H1 (cell line): ENCODE data around the gene APH1A. TPM values are rescaled to one million over a fixed set of nuclear protein-coding genes. Genes with fewer than 3 reads are reported as not detected.
A peak's percentile ranks its signal among the peaks of the same experiment; 100 is the strongest.

ENCODE experiments used
- CTCF ChIA-PET: fragments of 300-600 bp; sonication (Branson Sonifier 250); formaldehyde crosslinking; loops from one replicate; lab custom pipeline; 2021; ENCODE audit not compliant: partially characterized antibody; lab: Charles Lee
- POLR2A ChIA-PET: fragments of 300-600 bp; sonication (Branson Sonifier 250); formaldehyde crosslinking; loops from one replicate; lab custom pipeline; 2021; ENCODE audit warnings: inconsistent platforms; ENCODE audit not compliant: partially characterized antibody; lab: Charles Lee
- DNase-seq, 2 experiments: peaks; one replicate each; pipeline versions ENCODE4 v3.0.0 to v3.0.0-alpha.2; 2010 to 2022; ENCODE audit warnings: low spot score in 2 of 2, low read depth in 1 of 2, mixed read lengths in 1 of 2
- FAIRE-seq: peaks from 2 replicates; lab custom pipeline; 2011; peaks lifted over from hg19 to GRCh38; lab: Jason Lieb, UNC
- H2AFZ ChIP-seq: 2 replicates; pipeline ENCODE4 v1.8.1; 2012; ENCODE audit warnings: low read length, inconsistent platforms
- H2AK5ac ChIP-seq: 2 replicates; pipeline ENCODE4 v1.6.1; 2013; ENCODE audit warnings: low read depth, low read length
- H2BK120ac ChIP-seq: replicated peaks from 2 replicates; pipeline ENCODE3; 2013; ENCODE audit warnings: low read depth, low read length, inconsistent platforms
- H2BK12ac ChIP-seq: 2 replicates; pipeline ENCODE4 v1.6.1; 2013; ENCODE audit warnings: low read depth, low read length
- H2BK15ac ChIP-seq: 2 replicates; pipeline ENCODE4 v1.6.1; 2013; ENCODE audit warnings: low read length
- H2BK20ac ChIP-seq: 2 replicates; pipeline ENCODE4 v1.6.1; 2013; ENCODE audit warnings: low read length
- H2BK5ac ChIP-seq: 2 replicates; pipeline ENCODE4 v1.6.1; 2013; ENCODE audit warnings: low read depth, low read length
- H3K14ac ChIP-seq: 2 replicates; pipeline ENCODE4 v1.6.1; 2013; ENCODE audit warnings: inconsistent platforms; ENCODE audit not compliant: insufficient read length
- H3K18ac ChIP-seq: 2 replicates; pipeline ENCODE4 v1.6.1; 2013; ENCODE audit warnings: low read length; ENCODE audit errors: extremely low read depth
- H3K23ac ChIP-seq: 2 replicates; pipeline ENCODE4 v1.6.1; 2013; ENCODE audit warnings: inconsistent platforms; ENCODE audit not compliant: insufficient read length
- H3K23me2 ChIP-seq: 2 replicates; pipeline ENCODE4 v1.6.1; 2013; ENCODE audit warnings: low read depth, low read length
- H3K27ac ChIP-seq: 2 replicates; pipeline ENCODE4 v1.6.1; 2011; ENCODE audit warnings: low read depth, low read length, inconsistent platforms
- H3K27me3 ChIP-seq, 4 experiments: replicated peaks in 1 of 4; 1 replicate in 1 of 4; 2 replicates in 3 of 4; pipeline versions ENCODE4 v1.6.1 to v1.8.1; 2011 to 2013; ENCODE audit warnings: low read length in 3 of 4, mild to moderate bottlenecking in 3 of 4, inconsistent platforms in 2 of 4, mixed read lengths in 2 of 4, moderate library complexity in 1 of 4; ENCODE audit not compliant: control insufficient read depth in 3 of 4, insufficient read depth in 3 of 4; ENCODE audit errors: extremely low read depth in 1 of 4
- H3K36me3 ChIP-seq, 4 experiments: 2 replicates each; pipeline versions ENCODE4 v1.6.1 to v1.8.1; 2011 to 2013; ENCODE audit warnings: mild to moderate bottlenecking in 4 of 4, low read length in 3 of 4, moderate library complexity in 2 of 4, control low read depth in 1 of 4, inconsistent platforms in 1 of 4; ENCODE audit not compliant: insufficient read depth in 4 of 4, control insufficient read depth in 2 of 4
- H3K4ac ChIP-seq: replicated peaks from 2 replicates; pipeline ENCODE3; 2013; ENCODE audit warnings: low read length, low read depth, mixed read lengths, inconsistent platforms; ENCODE audit not compliant: insufficient read length
- H3K4me1 ChIP-seq, 4 experiments: replicated peaks in 1 of 4; 1 replicate in 1 of 4; 2 replicates in 3 of 4; pipeline versions ENCODE4 v1.6.1 to v1.8.1; 2011 to 2013; ENCODE audit warnings: low read length in 3 of 4, inconsistent platforms in 2 of 4, mixed read lengths in 1 of 4; ENCODE audit not compliant: insufficient read depth in 4 of 4, control insufficient read depth in 3 of 4
- H3K4me2 ChIP-seq, 2 experiments: 2 replicates each; pipeline versions ENCODE4 v1.6.1 to v1.8.1; 2011 to 2013; ENCODE audit warnings: low read depth in 2 of 2, low read length in 2 of 2, control low read depth in 1 of 2, inconsistent platforms in 1 of 2, mild to moderate bottlenecking in 1 of 2; ENCODE audit not compliant: insufficient read depth in 1 of 2
- H3K4me3 ChIP-seq, 4 experiments: fragments of 200-600, 300-600 bp in 1 of 4; sonication (generic), shearing (Covaris generic), sonication (Bioruptor Twin) in 1 of 4; 2 replicates each; pipeline versions ENCODE4 v1.5.1 to v1.8.1; 2011 to 2016; ENCODE audit warnings: low read length in 4 of 4, low read depth in 3 of 4, control low read depth in 2 of 4, inconsistent platforms in 2 of 4, mild to moderate bottlenecking in 2 of 4, mixed read lengths in 1 of 4, moderate library complexity in 1 of 4; ENCODE audit not compliant: insufficient read depth in 2 of 4; ENCODE audit errors: extremely low read depth in 1 of 4
- H3K56ac ChIP-seq: replicated peaks from 2 replicates; pipeline ENCODE3; 2013; ENCODE audit warnings: low read depth, mild to moderate bottlenecking, mixed read lengths, low read length, inconsistent platforms; ENCODE audit not compliant: insufficient read length
- H3K79me1 ChIP-seq: 2 replicates; pipeline ENCODE4 v1.6.1; 2013; ENCODE audit warnings: low read depth, low read length, control low read depth
- H3K79me2 ChIP-seq, 2 experiments: 2 replicates each; pipeline versions ENCODE4 v1.6.1 to v1.8.1; 2012 to 2013; ENCODE audit warnings: low read length in 2 of 2, mild to moderate bottlenecking in 2 of 2, inconsistent platforms in 1 of 2; ENCODE audit not compliant: insufficient read depth in 2 of 2, control insufficient read depth in 1 of 2
- H3K9ac ChIP-seq, 4 experiments: replicated peaks in 1 of 4; 1 replicate in 1 of 4; 2 replicates in 3 of 4; pipeline versions ENCODE4 v1.6.1 to v1.8.1; 2011 to 2013; ENCODE audit warnings: low read depth in 3 of 4, low read length in 3 of 4, control low read depth in 2 of 4, mild to moderate bottlenecking in 2 of 4, moderate library complexity in 2 of 4, inconsistent platforms in 1 of 4; ENCODE audit errors: extremely low read depth in 1 of 4
- H3K9me3 ChIP-seq, 2 experiments: 2 replicates each; pipeline versions ENCODE4 v1.6.1 to v1.8.1; 2012 to 2013; ENCODE audit warnings: mild to moderate bottlenecking in 2 of 2, moderate library complexity in 2 of 2, control low read depth in 1 of 2, inconsistent platforms in 1 of 2, low read depth in 1 of 2, low read length in 1 of 2, mixed read lengths in 1 of 2; ENCODE audit not compliant: insufficient read depth in 2 of 2
- H4K20me1 ChIP-seq, 2 experiments: replicated peaks in 1 of 2; 2 replicates each; pipeline versions ENCODE3 to v1.8.1; 2011 to 2013; ENCODE audit warnings: inconsistent platforms in 2 of 2, low read length in 2 of 2, mild to moderate bottlenecking in 1 of 2; ENCODE audit not compliant: insufficient read depth in 2 of 2, control insufficient read depth in 1 of 2
- H4K5ac ChIP-seq: 2 replicates; pipeline ENCODE4 v1.6.1; 2013; ENCODE audit warnings: low read length, low read depth, mixed read lengths, inconsistent platforms; ENCODE audit not compliant: insufficient read length
- H4K8ac ChIP-seq: 2 replicates; pipeline ENCODE4 v1.8.0; 2013; ENCODE audit warnings: mild to moderate bottlenecking, moderate library complexity, low read length, inconsistent platforms; ENCODE audit not compliant: insufficient read depth; ENCODE audit errors: extremely low read depth
- H4K91ac ChIP-seq: replicated peaks from 2 replicates; pipeline ENCODE3; 2013; ENCODE audit warnings: low read length, mixed read lengths, inconsistent platforms; ENCODE audit not compliant: insufficient read length
- RXRA ChIP-seq: IDR thresholded peaks from 2 replicates; pipeline ENCODE4 v1.6.1; 2011; ENCODE audit warnings: low read depth, mild to moderate bottlenecking, low read length, moderate library complexity; ENCODE audit not compliant: insufficient read depth
- WGBS, 2 experiments: shearing (Covaris generic) in 1 of 2; methylation state at CpG; one replicate each; pipeline versions ENCODE4 v1.1.6 to v1.1.7; 2013 to 2015; ENCODE audit warnings: low lambda C conversion rate in 2 of 2, mixed read lengths in 2 of 2, inconsistent platforms in 1 of 2, low coverage in 1 of 2, missing lambda C conversion rate in 1 of 2; ENCODE audit not compliant: insufficient replicate concordance in 2 of 2, insufficient coverage in 1 of 2, insufficient read length in 1 of 2; ENCODE audit errors: extremely low coverage in 1 of 2, missing lambda C conversion rate in 1 of 2; 5-methylcytosine and 5-hydroxymethylcytosine counted together
- polyA plus RNA-seq, 7 experiments: library from polyadenylated mRNA; depleted of rRNA in 3 of 7; stranded (reverse) in 5 of 7; unstranded in 2 of 7; fragments of >200 nt in 5 of 7; fragments of 200-250 nt in 2 of 7; gene quantifications; 1 replicate in 5 of 7; 2 replicates in 1 of 7; 4 replicates in 1 of 7; pipeline versions ENCODE4 v1.2.1 to v1.2.3, GENCODE V29; 2011 to 2013; ENCODE audit warnings: missing spikeins in 2 of 7, mixed read lengths in 2 of 7
- total RNA-seq: library from RNA; stranded (reverse); fragmentation: NEBNext Ultra II Directional; extraction: Animal tissue kit (Norgen Biotek cat#: 25700); gene quantifications from 2 replicates; pipeline ENCODE4 v1.2.1, GENCODE V29; 2021
- TF ChIP-seq, protein P1 (sequence below), 3 experiments: IDR thresholded peaks; 1 replicate in 2 of 3; 2 replicates in 1 of 3; pipeline versions ENCODE4 v1.5.1 to v1.6.1; 2011; ENCODE audit warnings: low read length in 3 of 3, mild to moderate bottlenecking in 3 of 3, inconsistent platforms in 2 of 3, low read depth in 1 of 3, moderate library complexity in 1 of 3; ENCODE audit not compliant: insufficient read depth in 1 of 3; ENCODE audit errors: control extremely low read depth in 1 of 3

The APH1A gene
- total and polyA plus RNA-seq, 2 of the 8 experiments (the other 6 are each of a cell fraction or from before 2014, with no cell fraction given), result 111 to 183 TPM

DNA sequence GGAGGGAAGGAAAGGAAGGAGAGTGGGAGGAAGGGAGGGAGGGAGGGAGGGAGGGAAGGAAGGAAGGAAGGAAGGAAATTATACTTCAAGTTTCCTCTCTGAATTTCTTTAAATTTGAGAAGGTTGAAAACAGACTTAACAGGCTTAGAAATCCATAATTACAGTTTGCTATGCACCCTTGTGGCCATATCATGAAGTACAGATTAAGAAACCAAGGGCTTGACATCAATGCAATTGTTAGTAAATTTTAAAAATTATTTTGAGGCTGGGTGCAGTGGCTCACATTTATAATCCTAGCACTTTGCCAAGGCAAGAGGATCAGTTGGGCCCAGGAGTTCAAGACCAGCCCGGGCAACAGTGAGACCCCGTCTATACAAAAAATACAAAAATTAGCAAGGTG is 47.3 kb downstream of the APH1A start:
- Histone ChIP-seq H3K14ac (no peak overlapping the region), H2BK120ac (no peak overlapping the region), H3K36me3 (peaks cover 14 to 52% (median 34%) of the 10 kb centered on the region in 4 experiments), H3K18ac (no peak overlapping the region), H4K91ac (no peak overlapping the region), H2BK5ac (no peak overlapping the region), H3K27me3 (no peaks in the 10 kb centered on the region), H4K8ac (no peak overlapping the region), H3K4me1 (no peaks in the 10 kb centered on the region), H4K20me1 (peaks cover under 1 to 2% of the 10 kb centered on the region in 2 experiments), H3K23me2 (no peaks in the 10 kb centered on the region), H2BK15ac (no peak overlapping the region), H3K9ac (no peak overlapping the region), H3K4ac (no peak overlapping the region), H3K9me3 (no peaks in the 10 kb centered on the region), H3K23ac (no peak overlapping the region), H2BK12ac (no peak overlapping the region), H3K4me3 (no peak overlapping the region), H3K56ac (no peak overlapping the region), H2AFZ (no peak overlapping the region), H4K5ac (no peak overlapping the region), H3K79me2 (no peaks in the 10 kb centered on the region; a peak in 1 of 4 replicates), H3K27ac (no peak overlapping the region), H2BK20ac (no peak overlapping the region), H3K4me2 (no peak overlapping the region), H2AK5ac (no peak overlapping the region), H3K79me1 (no peaks in the 10 kb centered on the region)
- WGBS, 2 experiments, result 87% methylated on average over 2 of the region's 2 CpGs; no CpG with 5 or more reads in 1 of the 2 experiments
- CTCF ChIA-PET, result interaction anchor here (0.9 to 2.4 kb wide), 2 partner anchors 7 to 11 kb away, joined by 3 to 9 read pairs; no protein-coding TSS in a partner anchor
- POLR2A ChIA-PET, result interaction anchor here (1.3 to 4.1 kb wide), 2 partner anchors 12 to 15 kb away, joined by 3 to 17 read pairs; no protein-coding TSS in a partner anchor
- DNase-seq (peak in 1 of 2 experiments; percentile 35), FAIRE-seq (no peak)
- TF ChIP-seq, protein P1, sequence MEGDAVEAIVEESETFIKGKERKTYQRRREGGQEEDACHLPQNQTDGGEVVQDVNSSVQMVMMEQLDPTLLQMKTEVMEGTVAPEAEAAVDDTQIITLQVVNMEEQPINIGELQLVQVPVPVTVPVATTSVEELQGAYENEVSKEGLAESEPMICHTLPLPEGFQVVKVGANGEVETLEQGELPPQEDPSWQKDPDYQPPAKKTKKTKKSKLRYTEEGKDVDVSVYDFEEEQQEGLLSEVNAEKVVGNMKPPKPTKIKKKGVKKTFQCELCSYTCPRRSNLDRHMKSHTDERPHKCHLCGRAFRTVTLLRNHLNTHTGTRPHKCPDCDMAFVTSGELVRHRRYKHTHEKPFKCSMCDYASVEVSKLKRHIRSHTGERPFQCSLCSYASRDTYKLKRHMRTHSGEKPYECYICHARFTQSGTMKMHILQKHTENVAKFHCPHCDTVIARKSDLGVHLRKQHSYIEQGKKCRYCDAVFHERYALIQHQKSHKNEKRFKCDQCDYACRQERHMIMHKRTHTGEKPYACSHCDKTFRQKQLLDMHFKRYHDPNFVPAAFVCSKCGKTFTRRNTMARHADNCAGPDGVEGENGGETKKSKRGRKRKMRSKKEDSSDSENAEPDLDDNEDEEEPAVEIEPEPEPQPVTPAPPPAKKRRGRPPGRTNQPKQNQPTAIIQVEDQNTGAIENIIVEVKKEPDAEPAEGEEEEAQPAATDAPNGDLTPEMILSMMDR (IDR thresholded peaks at IDR 0.05; ENCODE audit: control extremely low read depth in 1 of 3, insufficient read depth in 1 of 3, low read depth in 1 of 3, low read length in 3 of 3), result peak in 1 of 3 experiments; percentile 25; a peak in 2 of 4 replicates
- TF ChIP-seq RXRA, result no peak
